Measurements from ENCODE around the gene NPL.

NPL gene

GRCh38 chr1:182816863-182817262 lies 27.3 kb downstream of the NPL start:
- no peak for DNase-seq (ENCODE audit: low read depth)

- DNase-seq (ENCODE audit: low read depth) = no peak
Observed at GRCh38 chr1:182817802-182818201, 28.2 kb downstream of the NPL start.

GRCh38 chr1:182823220-182823619 lies 33.6 kb downstream of the NPL start:
- no peak for DNase-seq (ENCODE audit: low read depth)

- DNase-seq (ENCODE audit: low read depth) = no peak
Observed at GRCh38 chr1:182826892-182827291, 37.3 kb downstream of the NPL start.

- no peak for DNase-seq (ENCODE audit: low read depth)
Observed at GRCh38 chr1:182829285-182829932, 39.8 kb downstream of the NPL start.

- DNase-seq (ENCODE audit: low read depth) = no peak
Observed at GRCh38 chr1:182833271-182833670, 43.7 kb downstream of the NPL start.

- DNase-seq (ENCODE audit: low read depth) = no peak
Observed at GRCh38 chr1:182834326-182834725, 44.8 kb downstream of the NPL start.

GRCh38 chr1:182835806-182836205 lies 46.2 kb downstream of the NPL start:
- DNase-seq (ENCODE audit: low read depth) = no peak

- peak; percentile 95 for DNase-seq (ENCODE audit: low read depth)
Observed at GRCh38 chr1:182839209-182840066, 49.9 kb downstream of the NPL start, which contains the start of gene DHX9. Gene DHX9, plus strand, starts transcription at chr1:182839347. Its CDS starts 3,220 bp downstream, at chr1:182842567.

GRCh38 chr1:182841368-182841988 lies 51.9 kb downstream of the NPL start:
- DNase-seq (ENCODE audit: low read depth) = no peak

- DNase-seq (ENCODE audit: low read depth) = no peak
Observed at GRCh38 chr1:182842265-182842664, 52.7 kb downstream of the NPL start.

- no peak for DNase-seq (ENCODE audit: low read depth)
Observed at GRCh38 chr1:182845379-182845778, 55.8 kb downstream of the NPL start.

GRCh38 chr1:182845894-182846293 lies 56.3 kb downstream of the NPL start:
- DNase-seq (ENCODE audit: low read depth) = no peak

GRCh38 chr1:182847105-182847504 lies 57.5 kb downstream of the NPL start:
- DNase-seq (ENCODE audit: low read depth) = no peak

- no peak for DNase-seq (ENCODE audit: low read depth)
Observed at GRCh38 chr1:182848736-182849135, 59.2 kb downstream of the NPL start.

GRCh38 chr1:182850319-182850718 lies 60.7 kb downstream of the NPL start:
- no peak for DNase-seq (ENCODE audit: low read depth)

- no peak for DNase-seq (ENCODE audit: low read depth)
Observed at GRCh38 chr1:182851825-182852224, 62.3 kb downstream of the NPL start.

GRCh38 chr1:182855911-182856310 lies 66.3 kb downstream of the NPL start:
- DNase-seq (ENCODE audit: low read depth) = no peak

GRCh38 chr1:182857212-182857611 lies 67.6 kb downstream of the NPL start:
- no peak for DNase-seq (ENCODE audit: low read depth)

- DNase-seq (ENCODE audit: low read depth) = no peak
Observed at GRCh38 chr1:182860658-182861057, 71.1 kb downstream of the NPL start.

- no peak for DNase-seq (ENCODE audit: low read depth)
Observed at GRCh38 chr1:182861994-182862393, 72.4 kb downstream of the NPL start.

- DNase-seq (ENCODE audit: low read depth) = no peak
Observed at GRCh38 chr1:182862827-182863226, 73.3 kb downstream of the NPL start.

GRCh38 chr1:182863940-182864339 lies 74.4 kb downstream of the NPL start:
- no peak for DNase-seq (ENCODE audit: low read depth)
